ENCODE data around the gene LIPG. TPM values are rescaled to one million over a fixed set of nuclear protein-coding genes. Genes with fewer than 3 reads are reported as not detected.
"Not testable (repeated sequence)": the region's sequence is repeated elsewhere in the genome, so short reads cannot be mapped to it uniquely, and the experiment has no call there.

Gene LIPG
- total RNA-seq, 1 donor from 2014 or later: 6.7 TPM

- DNase-seq (ENCODE audit: low spot score): no peak
These were observed 10.9 kb downstream of the LIPG start for GRCh38 chr18:49572611-49573345.

- no peak for DNase-seq (ENCODE audit: low spot score)
These were observed 12.0 kb downstream of the LIPG start for GRCh38 chr18:49573835-49574234.

- DNase-seq (ENCODE audit: low spot score): not testable (repeated sequence)
These were observed 17.2 kb downstream of the LIPG start for GRCh38 chr18:49579041-49579440.

GRCh38 chr18:49579583-49579982 lies 17.7 kb downstream of the LIPG start:
- not testable (repeated sequence) for DNase-seq (ENCODE audit: low spot score)

GRCh38 chr18:49580279-49580678 lies 18.4 kb downstream of the LIPG start:
- no peak for DNase-seq (ENCODE audit: low spot score)

- no peak for DNase-seq (ENCODE audit: low spot score)
These were observed 19.5 kb downstream of the LIPG start for GRCh38 chr18:49581371-49581770.

- peak; percentile 32 for DNase-seq (ENCODE audit: low spot score)
These were observed 20.7 kb downstream of the LIPG start for GRCh38 chr18:49582579-49582978.

- DNase-seq (ENCODE audit: low spot score): no peak
These were observed 22.5 kb downstream of the LIPG start for GRCh38 chr18:49584394-49584793.

- DNase-seq (ENCODE audit: low spot score): not testable (repeated sequence)
These were observed 23.1 kb downstream of the LIPG start for GRCh38 chr18:49584951-49585350.

- no peak for DNase-seq (ENCODE audit: low spot score)
These were observed 24.2 kb downstream of the LIPG start for GRCh38 chr18:49585781-49586663.

- no peak for DNase-seq (ENCODE audit: low spot score)
These were observed 26.3 kb downstream of the LIPG start for GRCh38 chr18:49588171-49588570.

GRCh38 chr18:49588971-49589370 lies 27.1 kb downstream of the LIPG start:
- DNase-seq (ENCODE audit: low spot score): no peak

GRCh38 chr18:49590608-49591007 lies 28.8 kb downstream of the LIPG start:
- DNase-seq (ENCODE audit: low spot score): peak; percentile 11

- no peak for DNase-seq (ENCODE audit: low spot score)
These were observed 29.4 kb downstream of the LIPG start for GRCh38 chr18:49591271-49591670.

GRCh38 chr18:49591775-49592174 lies 29.9 kb downstream of the LIPG start:
- DNase-seq (ENCODE audit: low spot score): no peak

- DNase-seq (ENCODE audit: low spot score): no peak
These were observed 34.8 kb downstream of the LIPG start for GRCh38 chr18:49596687-49597086.

GRCh38 chr18:49597157-49597931 lies 35.5 kb downstream of the LIPG start:
- no peak for DNase-seq (ENCODE audit: low spot score)

- no peak for DNase-seq (ENCODE audit: low spot score)
These were observed 39.4 kb downstream of the LIPG start for GRCh38 chr18:49601211-49601610.

GRCh38 chr18:49608366-49609255 lies 46.8 kb downstream of the LIPG start:
- no peak for DNase-seq (ENCODE audit: low spot score)

- DNase-seq (ENCODE audit: low spot score): no peak
These were observed 47.6 kb downstream of the LIPG start for GRCh38 chr18:49609256-49610021.

Measured in umbilical cord (tissue), 2 donors.